SK-N-SH treated with all-trans-retinoic acid at 6 μM for 48 hours (cell line): ENCODE data around the gene NPAS3.

Experiments
- ARNTL ChIP-seq: fragments of 450-650 bp; formaldehyde crosslinking; IDR thresholded peaks from 2 replicates; pipeline ENCODE4 v1.5.0; 2020; ENCODE audit warnings: low read depth, mild to moderate bottlenecking, moderate library complexity, borderline replicate concordance
- GLIS3 ChIP-seq: fragments of 250-450 bp; sonication (Bioruptor Pico); IDR thresholded peaks from 2 replicates; pipeline ENCODE4 v1.5.0; 2020; ENCODE audit warnings: mild to moderate bottlenecking, moderate library complexity
- ISL1 ChIP-seq: fragments of 250-450 bp; sonication (Bioruptor Pico); IDR thresholded peaks from 2 replicates; pipeline ENCODE4 v2.1.2; 2022; ENCODE audit warnings: mild to moderate bottlenecking, moderate library complexity
- OSR1 ChIP-seq: fragments of 250-450 bp; sonication (Bioruptor Pico); IDR thresholded peaks from 2 replicates; pipeline ENCODE4 v1.8.0; 2022; ENCODE audit warnings: moderate library complexity, mild to moderate bottlenecking, inconsistent platforms
- PATZ1 ChIP-seq: fragments of 250-450 bp; sonication (Bioruptor Pico); IDR thresholded peaks from 2 replicates; pipeline ENCODE4 v1.8.0; 2020; ENCODE audit warnings: mild to moderate bottlenecking, moderate library complexity, borderline replicate concordance
- PPARA ChIP-seq: fragments of 250-450 bp; sonication (Bioruptor Pico); IDR thresholded peaks from 2 replicates; pipeline ENCODE4 v1.5.0; 2020; ENCODE audit warnings: mild to moderate bottlenecking, borderline replicate concordance
- SNAI2 ChIP-seq: fragments of 250-450 bp; sonication (Bioruptor Pico); IDR thresholded peaks from 2 replicates; pipeline ENCODE4 v1.5.0; 2020; ENCODE audit warnings: mild to moderate bottlenecking, moderate library complexity
- ZC3H10 ChIP-seq: fragments of 250-450 bp; sonication (Bioruptor Pico); IDR thresholded peaks from 2 replicates; pipeline ENCODE4 v1.5.1; 2021; ENCODE audit warnings: mild to moderate bottlenecking, moderate library complexity
- ZFP3 ChIP-seq: fragments of 250-450 bp; sonication (Bioruptor Pico); IDR thresholded peaks from 2 replicates; pipeline ENCODE4 v1.5.0; 2020; ENCODE audit warnings: mild to moderate bottlenecking, moderate library complexity
- ZFP30 ChIP-seq: fragments of 450-650 bp; formaldehyde crosslinking; IDR thresholded peaks from 2 replicates; pipeline ENCODE4 v1.5.0; 2022; ENCODE audit warnings: mild to moderate bottlenecking, moderate library complexity
- ZNF565 ChIP-seq: fragments of 450-650 bp; formaldehyde crosslinking; conservative IDR thresholded peaks from 2 replicates; pipeline ENCODE4 v1.5.0; 2020; ENCODE audit warnings: low read depth, mild to moderate bottlenecking, moderate library complexity
- ZNF8 ChIP-seq: fragments of 450-650 bp; formaldehyde crosslinking; IDR thresholded peaks from 2 replicates; pipeline ENCODE4 v1.5.0; 2020; ENCODE audit warnings: mild to moderate bottlenecking, moderate library complexity
- TF ChIP-seq, protein P1 (sequence below): fragments of 250-450 bp; sonication (Bioruptor Pico); IDR thresholded peaks from 2 replicates; pipeline ENCODE4 v1.5.1; 2021; ENCODE audit warnings: mild to moderate bottlenecking, moderate library complexity
- TF ChIP-seq, protein P2 (sequence below): fragments of 250-450 bp; sonication (Bioruptor Pico); IDR thresholded peaks from 2 replicates; pipeline ENCODE4 v1.5.0; 2020; ENCODE audit warnings: mild to moderate bottlenecking, moderate library complexity

DNA sequence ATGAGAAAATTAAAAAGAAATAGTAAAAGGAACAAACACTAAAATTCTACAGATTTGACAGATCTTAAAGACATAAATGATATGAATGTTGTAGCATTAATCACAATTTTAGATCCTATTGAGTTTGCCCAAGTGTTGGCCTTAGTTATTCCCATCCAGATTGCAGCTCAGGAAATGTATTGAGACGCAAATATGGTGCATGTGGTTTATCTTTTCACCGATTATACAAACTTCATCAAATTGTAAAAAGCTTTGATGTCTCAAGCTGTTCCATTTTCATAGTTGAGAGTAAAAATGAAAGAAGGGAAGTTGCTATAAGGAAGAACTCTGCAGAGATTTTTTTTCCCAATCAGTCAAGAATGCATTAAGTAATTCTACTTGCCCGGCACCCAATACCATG lies 683.8 kb downstream of the NPAS3 start:
- TF ChIP-seq ISL1 (no peak), ZFP30 (CRISPR knock-in tag) (no peak), OSR1 (CRISPR knock-in tag) (no peak), ZC3H10 (no peak), PPARA (CRISPR knock-in tag) (no peak), GLIS3 (CRISPR knock-in tag) (no peak), PATZ1 (no peak), ZFP3 (no peak), ARNTL (no peak), SNAI2 (no peak), ZNF565 (CRISPR knock-in tag) (no peak), ZNF8 (no peak)
- TF ChIP-seq, protein P1, sequence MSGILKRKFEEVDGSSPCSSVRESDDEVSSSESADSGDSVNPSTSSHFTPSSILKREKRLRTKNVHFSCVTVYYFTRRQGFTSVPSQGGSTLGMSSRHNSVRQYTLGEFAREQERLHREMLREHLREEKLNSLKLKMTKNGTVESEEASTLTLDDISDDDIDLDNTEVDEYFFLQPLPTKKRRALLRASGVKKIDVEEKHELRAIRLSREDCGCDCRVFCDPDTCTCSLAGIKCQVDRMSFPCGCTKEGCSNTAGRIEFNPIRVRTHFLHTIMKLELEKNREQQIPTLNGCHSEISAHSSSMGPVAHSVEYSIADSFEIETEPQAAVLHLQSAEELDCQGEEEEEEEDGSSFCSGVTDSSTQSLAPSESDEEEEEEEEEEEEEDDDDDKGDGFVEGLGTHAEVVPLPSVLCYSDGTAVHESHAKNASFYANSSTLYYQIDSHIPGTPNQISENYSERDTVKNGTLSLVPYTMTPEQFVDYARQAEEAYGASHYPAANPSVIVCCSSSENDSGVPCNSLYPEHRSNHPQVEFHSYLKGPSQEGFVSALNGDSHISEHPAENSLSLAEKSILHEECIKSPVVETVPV (CRISPR knock-in tag): no peak
- TF ChIP-seq, protein P2, sequence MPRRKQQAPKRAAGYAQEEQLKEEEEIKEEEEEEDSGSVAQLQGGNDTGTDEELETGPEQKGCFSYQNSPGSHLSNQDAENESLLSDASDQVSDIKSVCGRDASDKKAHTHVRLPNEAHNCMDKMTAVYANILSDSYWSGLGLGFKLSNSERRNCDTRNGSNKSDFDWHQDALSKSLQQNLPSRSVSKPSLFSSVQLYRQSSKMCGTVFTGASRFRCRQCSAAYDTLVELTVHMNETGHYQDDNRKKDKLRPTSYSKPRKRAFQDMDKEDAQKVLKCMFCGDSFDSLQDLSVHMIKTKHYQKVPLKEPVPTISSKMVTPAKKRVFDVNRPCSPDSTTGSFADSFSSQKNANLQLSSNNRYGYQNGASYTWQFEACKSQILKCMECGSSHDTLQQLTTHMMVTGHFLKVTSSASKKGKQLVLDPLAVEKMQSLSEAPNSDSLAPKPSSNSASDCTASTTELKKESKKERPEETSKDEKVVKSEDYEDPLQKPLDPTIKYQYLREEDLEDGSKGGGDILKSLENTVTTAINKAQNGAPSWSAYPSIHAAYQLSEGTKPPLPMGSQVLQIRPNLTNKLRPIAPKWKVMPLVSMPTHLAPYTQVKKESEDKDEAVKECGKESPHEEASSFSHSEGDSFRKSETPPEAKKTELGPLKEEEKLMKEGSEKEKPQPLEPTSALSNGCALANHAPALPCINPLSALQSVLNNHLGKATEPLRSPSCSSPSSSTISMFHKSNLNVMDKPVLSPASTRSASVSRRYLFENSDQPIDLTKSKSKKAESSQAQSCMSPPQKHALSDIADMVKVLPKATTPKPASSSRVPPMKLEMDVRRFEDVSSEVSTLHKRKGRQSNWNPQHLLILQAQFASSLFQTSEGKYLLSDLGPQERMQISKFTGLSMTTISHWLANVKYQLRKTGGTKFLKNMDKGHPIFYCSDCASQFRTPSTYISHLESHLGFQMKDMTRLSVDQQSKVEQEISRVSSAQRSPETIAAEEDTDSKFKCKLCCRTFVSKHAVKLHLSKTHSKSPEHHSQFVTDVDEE (CRISPR knock-in tag): no peak
